Occipital lobe (tissue), 2 donors: Measurements from ENCODE around the gene GRIK3. TPM values are rescaled to one million over a fixed set of nuclear protein-coding genes. Genes with fewer than 3 reads are reported as not detected.

Source experiments
- DNase-seq: peaks from one replicate; lab custom pipeline; 2025; lab: John Stamatoyannopoulos, UW
- total RNA-seq: library from RNA; depleted of rRNA; stranded (reverse); fragments of >200 nt; gene quantifications from one replicate; pipeline ENCODE4 v1.2.3, GENCODE V29; 2014

Gene GRIK3
- total RNA-seq, 1 donor from 2014 or later: 32.0 TPM

DNA sequence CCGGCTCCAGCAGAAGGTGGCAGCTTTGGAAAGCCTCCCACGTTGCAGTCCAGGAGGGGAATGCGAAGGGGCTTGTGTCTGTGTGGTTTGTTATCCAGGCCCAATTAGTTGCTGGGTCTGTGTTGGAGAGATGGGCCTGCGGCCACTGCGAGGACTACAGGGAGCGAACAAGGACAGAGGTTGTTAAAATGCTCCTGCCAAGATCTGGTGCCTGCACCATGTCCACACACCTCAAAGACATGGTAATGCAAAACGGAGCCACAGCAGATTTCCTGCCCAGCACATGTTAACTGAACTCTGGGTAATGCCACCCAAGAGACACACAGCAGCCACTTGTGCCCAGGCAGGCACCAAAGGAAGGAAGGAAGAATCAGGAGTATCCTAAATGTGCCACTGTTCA is 18.6 kb downstream of the GRIK3 start:
- no peak for DNase-seq

DNA sequence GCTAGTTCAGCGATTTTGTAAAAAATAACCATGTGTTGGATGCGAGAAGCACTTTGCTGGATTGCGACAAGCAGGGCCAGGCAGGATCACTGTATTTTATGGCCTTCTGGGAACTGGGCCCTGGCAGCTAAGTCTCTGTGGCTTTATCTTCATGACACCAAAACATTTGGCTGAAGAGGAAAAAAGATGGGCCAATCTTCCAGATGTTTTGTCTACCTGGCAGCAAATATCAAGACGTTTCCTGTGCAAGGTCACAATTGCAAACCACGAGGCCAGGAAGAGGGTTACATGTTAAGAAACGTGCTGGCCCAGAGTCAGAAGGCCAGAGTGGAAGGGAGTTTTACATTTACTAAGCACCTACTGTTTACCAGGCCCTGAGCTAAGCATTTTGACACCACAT is 22.1 kb downstream of the GRIK3 start:
- no peak for DNase-seq

DNA sequence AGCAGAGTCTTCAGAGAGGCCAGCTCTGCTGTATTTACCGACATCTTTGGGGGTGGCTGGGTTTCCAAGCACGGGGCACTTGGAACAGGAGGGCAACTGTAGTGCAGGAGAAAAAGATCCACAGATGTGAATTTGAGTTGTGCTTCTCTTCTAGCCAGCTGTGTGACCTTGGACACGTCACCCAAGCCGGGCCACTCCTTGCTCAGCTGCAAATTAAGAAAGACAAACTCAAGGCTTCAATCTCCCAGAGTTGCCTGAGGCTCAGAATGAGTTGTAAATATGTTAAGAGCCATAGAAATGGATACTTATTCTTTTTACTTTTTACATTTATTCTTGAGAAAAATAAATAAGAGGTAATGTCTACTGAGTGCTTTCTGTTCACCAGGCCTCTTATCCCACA is 24.3 kb downstream of the GRIK3 start:
- DNase-seq: no peak

DNA sequence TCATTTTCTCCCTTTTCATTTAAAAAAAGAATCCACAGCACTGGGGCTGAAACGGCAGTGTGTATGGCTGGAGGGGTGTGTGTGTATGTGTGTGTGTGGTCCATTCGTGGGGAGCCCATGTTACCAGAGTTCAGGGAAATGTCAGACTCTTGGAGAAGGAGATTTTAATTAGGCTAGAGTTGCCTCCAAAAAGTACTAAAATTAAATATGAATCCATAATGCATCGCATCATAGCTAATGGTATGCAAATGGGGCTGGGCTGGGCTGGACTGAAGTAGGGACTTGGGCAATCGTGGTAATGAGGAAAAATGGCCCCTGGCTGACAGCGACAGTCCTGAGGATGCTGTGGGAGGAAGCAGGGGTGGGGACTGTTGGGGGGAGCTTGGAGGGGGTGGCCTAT is 24.8 kb downstream of the GRIK3 start:
- DNase-seq: no peak

DNA sequence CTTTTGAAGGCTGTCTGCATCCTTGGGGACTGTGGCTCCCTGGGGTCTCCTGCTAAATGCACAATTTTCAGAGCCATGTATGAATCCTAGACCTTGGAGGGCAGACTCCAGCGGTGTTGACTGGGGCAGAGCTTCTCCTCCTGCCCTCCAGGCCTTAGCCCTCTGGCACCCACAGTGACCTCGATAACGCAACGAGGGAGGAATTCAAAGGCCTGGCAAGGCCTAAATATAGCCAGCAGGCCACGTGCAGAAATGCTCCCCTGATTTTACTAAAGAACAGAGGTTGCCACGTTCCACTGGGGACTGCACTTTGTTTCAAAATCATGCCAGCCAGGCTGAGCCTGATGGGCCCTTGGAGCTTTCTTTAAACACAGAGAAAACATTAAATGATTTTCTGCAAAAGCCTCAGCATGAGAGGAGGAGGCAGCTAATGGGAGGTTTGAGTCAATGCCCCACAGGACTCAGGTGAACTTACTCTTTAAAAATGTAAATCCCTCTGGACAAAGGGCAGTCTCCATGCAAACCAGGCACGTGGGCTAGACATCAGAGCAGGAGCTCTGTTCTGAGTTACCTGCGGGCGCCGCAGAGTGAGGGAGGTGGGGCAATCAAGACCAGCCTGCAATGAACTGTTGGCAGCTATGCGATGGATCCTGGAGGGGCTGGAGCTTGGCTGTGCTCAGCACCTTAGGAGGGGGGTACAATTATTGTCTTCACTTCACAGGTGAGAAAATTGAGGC is 28.0 kb downstream of the GRIK3 start:
- DNase-seq: no peak

DNA sequence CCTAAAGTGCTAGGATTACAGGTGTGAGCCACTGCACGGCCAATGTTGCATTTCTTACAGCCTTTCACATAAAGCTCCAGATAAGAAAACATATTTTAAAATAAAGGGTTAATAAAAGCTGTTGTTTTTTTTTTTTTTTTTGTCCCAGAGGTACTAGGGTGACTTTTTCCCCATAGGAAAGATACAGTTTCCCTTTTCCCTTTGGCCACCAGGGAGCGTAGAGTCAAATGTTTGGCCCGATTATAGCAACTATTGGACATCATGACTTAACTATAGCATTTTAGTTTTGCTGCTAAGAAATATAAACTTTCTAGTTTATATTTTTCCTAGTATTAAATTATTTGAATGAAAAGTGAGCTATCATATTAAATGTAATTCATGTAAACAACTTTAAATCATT is 31.4 kb downstream of the GRIK3 start:
- DNase-seq: no peak

DNA sequence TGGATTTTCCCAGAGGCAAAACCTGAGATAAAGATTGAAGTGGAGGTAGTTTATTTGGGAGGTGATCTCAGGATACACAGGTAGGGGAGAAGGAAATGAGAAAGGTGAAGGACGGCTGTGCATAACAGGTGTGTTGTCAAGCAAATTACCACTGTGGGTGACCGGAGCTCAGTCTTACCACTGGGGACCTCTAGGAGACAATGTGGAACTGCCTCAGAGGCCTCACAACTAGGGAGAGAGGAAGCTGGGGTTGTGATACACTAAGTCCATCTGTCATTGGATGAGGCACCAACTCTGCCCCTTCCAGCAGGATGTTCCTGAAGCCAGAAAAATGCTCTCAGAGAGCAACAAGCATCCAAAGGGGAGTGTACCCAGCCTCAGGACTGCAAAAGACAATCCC is 32.6 kb downstream of the GRIK3 start:
- DNase-seq: no peak

DNA sequence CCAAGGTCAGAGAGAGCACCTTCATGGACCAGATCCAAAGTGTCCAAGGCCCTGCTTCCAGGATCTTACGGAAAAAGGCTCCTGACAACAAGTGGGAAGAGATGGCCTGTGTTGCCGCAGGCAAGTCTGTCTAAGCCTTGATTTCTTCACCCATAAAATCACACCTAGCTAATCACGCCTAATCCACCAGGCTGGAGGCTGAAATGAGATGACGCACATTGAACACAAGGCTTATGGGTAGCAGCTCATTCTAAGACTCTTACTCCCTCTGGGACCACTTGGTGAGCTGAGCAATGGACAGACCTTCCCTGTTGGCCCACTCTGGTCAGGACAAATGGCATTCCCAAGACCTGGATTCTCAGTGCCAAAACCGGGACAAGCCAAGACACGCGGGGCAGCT is 38.2 kb downstream of the GRIK3 start:
- no peak for DNase-seq

DNA sequence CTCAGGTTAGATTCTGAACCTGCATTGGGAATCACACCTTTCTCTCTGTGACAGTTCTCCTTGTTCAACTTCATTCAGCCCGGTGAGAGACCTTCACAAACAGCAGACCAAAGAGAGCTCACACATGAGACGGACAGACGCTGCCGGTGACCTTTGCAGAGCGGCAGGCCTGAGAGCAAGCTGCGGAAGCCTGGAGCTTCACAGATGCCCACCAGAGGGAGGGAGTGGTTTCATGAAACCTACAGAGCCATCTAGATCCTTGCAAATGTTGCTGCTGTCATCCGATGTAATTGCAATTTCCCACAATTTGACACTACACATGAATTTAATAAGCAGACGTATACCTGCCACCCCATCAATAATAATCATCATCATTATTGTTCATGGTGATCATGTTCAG is 39.4 kb downstream of the GRIK3 start:
- DNase-seq: no peak

DNA sequence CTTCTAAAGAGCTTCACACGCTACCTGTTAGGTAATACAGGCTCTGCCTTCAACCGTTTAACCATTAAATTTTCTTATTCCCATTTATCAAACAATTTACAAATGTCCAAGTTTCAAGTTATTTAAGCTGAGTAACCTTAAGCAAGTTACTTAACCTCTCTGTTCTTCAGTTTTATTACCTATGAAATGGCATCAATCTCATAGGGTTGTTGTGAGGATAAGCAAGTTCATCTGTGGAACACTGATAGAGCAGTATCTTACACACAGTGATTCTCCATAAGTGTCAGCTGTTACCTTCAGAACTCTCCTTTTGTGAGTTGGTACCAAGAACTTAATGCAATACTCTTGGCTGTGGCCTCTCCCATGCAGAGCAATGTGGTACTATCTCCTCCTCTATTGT is 40.0 kb downstream of the GRIK3 start:
- no peak for DNase-seq

DNA sequence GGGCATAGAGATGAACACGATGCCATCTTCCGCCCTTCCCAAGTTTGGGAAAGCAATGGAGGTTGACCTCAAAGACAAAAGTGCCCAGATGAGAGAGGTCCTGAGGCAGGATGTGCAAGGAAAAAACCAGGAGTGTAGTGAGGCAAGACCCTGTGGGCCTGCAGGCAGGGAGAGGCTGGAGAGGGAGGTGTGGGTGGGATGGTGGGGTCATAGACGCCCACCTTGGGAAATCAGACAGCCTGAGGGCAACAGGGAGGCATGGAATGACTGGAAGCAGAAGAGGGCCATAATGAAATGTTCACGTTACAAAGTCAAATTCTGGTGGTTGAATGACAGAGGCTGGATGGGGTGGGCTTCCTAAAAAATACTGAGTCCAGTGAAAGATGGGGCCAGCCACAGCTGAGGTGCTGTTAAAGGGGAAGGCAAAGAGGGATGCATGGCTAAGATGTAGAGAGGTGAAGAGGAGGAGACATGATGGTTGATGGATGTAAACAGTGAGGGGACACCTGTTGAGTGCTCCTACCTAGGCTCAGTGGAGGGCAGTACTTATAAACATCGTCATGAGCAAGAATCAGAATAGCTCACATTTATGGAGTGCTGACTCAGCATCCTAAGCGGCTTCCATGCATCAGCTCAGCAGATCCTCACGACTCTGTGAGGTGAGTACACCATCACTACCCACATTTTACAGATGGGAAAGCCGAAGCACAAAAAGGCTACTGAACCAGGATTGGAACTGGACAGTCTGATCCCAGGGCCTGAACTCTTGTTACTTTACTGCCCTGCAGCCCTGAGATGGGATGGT is 42.0 kb downstream of the GRIK3 start:
- DNase-seq: no peak

DNA sequence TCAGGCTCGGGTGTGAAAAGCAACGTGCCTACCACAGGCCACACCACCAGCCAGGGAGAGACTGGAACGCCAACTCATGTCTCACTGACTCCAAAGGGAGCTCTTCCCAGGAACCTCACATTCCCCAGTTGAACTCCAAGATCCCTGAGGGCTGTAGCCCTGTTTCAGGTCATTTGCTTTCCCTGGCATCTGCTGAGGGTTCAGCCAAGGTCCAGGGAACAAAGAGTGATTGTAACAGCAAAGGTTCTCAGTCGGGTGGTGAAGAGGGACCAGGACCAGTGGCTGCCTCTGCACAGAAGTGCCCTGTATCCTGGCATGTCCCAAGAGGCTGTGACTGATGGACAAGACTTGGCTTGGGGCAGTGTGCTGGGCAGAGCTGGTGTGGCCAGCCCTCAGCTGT is 42.8 kb downstream of the GRIK3 start:
- DNase-seq: no peak

DNA sequence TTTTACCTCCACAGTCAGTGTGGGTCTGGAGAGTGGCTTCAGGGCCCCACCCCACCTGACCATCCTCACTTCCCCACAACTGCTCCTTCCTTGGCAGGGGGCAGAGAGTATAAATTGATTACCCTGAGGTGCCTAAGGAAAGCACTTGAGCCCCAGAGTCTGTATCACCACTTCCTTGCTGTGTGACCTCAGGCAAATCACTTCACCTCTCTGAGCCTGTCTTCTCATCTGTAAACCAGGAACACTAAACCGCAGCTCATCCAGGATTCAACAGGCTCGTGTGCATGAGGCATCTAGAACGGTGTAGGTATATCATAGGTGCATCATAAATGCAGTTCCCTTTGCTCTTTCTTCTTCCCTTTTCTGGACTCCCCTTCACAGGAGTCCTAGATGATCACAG is 43.4 kb downstream of the GRIK3 start:
- DNase-seq: no peak

DNA sequence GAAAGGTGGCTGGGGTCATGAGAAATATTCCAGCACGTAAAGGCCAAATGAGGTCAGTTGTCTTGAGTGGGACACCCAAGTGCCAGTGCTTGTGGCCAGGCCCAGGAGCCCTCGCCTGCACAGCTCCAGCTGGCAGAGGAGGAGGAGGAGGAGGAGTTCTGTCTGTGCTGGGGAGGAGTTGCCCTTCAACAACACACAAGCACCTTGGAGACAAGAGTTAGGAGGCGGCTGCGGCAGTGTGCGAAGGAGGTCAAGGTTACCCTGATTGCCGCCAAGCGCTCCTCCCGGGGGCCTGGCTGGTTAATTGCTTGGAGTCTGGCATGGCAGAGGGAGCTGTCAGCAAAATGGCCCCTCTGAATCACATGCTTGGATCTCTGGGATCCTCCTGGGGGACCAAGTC is 45.1 kb downstream of the GRIK3 start:
- DNase-seq: no peak

DNA sequence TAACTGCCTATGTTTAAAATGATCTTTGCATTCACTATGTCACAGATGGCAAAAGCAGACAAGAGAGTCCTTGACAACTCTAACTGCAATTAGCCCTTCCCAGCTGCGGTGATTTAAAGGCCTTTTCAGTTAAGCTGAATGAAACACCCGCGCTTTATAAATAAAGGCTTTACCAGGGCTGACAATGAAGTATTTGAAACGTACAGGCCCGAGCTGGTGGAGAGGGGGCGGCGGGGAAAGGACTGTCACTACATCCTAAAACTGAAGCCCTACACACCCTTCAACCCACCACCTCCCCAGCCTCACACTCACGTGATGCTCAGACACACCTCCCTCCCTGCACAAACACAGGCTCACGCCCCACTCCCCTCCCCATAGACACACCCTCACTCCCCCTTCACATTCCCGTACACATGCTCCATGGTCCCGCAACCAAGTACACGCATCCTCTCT is 45.5 kb downstream of the GRIK3 start:
- DNase-seq: no peak

DNA sequence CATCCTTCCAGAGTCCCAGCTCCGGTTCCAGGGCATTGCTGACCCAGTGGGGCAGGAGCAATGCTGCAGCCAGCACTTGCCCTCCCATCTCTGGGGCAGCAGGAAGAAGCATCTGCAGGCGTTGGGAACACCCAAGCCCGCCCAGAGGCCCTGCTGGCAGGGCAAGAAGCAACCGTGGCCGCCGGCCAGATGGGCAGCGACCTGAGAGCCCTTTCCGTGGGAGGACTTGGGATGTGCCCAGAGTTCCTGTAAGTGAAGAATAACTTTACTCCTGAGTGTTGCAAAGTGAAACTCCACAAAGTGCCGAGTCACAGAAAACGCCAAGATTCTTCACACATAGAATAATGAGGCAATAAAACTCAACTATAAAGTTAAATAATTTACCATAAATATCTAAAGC is 46.0 kb downstream of the GRIK3 start:
- DNase-seq: no peak

DNA sequence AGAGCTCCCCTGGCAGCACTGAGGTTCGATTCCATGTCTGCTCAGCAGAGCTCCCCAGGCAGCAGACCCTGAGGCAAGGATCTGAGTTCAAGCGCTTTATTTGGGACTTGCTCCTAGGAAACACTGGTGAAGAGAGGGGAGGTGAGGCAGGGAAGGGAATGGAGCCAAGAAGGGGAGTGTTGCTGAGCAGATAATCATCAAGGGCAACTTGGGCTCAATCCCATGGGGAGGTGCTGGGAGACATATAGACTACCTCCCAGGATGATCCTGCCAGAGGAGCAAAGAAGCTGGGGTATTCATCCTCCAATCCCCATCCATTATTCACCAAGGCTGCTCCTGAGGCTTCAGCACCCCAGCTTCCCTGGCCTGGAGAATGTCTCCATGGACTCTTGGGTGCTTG is 47.0 kb downstream of the GRIK3 start:
- DNase-seq: no peak

DNA sequence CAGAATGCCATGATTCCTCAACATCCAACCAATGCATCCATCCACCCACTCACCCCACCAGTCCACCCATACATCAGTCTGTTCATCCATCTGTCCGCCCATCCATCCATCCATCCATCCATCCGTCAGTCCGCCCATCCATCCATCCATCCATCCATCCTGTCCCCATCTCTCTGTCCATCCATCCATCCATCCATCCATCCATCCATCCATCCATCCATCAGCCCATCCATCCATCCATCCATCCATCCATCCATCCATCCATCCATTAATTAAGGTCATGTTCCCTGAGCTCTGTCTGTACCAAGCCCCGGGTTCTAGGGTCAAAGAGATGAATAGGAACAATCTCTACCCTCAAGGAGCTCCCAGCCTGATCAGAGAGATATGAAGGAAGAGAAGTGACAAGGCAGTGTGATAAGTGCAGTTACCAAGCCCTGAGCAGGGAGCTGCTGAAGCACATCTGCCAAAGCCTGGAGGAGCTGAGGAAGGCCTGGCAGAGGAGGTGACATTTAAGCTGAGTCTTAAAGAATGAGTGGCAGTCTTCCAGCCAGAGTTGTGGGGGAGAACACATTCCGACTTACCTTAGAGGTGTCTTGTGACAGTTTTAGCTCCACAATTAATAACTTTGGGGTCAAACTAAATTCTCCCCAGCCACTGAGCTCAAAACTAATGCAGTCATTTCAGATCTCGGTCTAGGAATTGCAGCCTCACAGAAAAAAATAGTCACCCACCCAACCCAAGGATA is 47.9 kb downstream of the GRIK3 start:
- DNase-seq: no peak

DNA sequence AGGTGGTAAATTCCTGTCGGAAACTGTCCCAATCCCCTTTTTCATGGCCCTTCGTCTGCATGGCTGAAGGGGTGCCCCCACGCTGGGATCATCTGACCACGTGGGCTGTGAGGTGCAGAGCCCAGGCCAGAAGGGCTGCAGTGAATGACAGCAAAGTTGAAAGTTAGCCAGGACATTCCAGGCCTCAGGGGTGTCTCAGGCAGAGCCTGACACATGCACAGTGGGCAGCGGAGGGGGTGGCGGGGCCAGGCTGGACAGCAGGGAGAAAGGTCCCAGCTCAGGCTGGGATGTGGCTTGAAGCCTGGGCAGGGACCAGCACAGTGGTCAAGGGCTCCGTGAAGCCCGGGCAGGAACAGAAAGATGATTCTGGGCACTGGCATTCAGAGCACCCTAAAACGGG is 49.6 kb downstream of the GRIK3 start:
- no peak for DNase-seq

DNA sequence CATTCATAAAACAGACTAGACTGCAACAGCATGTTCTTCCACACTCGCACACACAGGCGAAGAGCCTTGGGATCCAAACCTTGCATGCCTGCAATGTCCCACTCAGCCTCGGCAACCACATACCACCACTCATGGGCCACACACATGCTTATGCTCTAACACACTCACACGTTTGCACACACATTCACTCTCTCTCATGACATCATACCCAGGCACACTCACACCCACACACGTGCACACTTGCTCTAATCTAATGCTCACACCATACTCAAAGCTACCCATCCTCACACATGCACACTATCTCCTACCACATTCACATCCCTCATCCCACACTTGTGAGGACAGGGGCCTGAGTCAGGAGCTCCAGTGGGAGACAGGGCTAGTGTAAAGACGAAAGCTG is 50.3 kb downstream of the GRIK3 start:
- DNase-seq: no peak

DNA sequence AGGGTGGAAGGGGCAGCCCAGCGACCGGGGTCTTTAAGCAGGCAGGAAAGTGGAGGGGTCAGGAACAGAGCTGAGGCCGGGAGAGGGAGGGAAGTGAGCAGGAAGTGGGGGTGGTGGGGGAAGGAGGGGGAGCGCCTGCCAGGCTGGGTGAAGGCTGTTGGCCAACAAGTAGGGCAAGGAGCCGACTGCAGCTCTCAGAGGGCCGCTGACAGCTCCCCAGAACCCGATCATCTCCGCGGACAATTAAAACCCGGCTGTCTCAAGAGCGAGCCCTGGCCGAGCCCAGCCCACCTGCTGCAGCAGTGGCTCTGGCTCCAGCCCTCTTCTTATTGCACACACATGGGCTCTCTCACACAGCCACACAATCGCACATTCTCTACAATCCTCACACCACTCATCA is 51.6 kb downstream of the GRIK3 start:
- no peak for DNase-seq
